Activated T-cell treated with anti-CD3 and anti-CD28 coated beads for 1 hour (primary cell): Measurements from ENCODE around the gene BLMH.
"Not testable (repeated sequence)": the region's sequence is repeated elsewhere in the genome, so short reads cannot be mapped to it uniquely, and the experiment has no call there.

Source experiments
- DNase-seq: peaks from one replicate; pipeline ENCODE4 v3.0.0-alpha.2; 2020; ENCODE audit warnings: low read depth

The BLMH gene

GRCh38 chr17:30249460-30249859 lies 42.3 kb downstream of the BLMH start:
- DNase-seq, result no peak

DNA sequence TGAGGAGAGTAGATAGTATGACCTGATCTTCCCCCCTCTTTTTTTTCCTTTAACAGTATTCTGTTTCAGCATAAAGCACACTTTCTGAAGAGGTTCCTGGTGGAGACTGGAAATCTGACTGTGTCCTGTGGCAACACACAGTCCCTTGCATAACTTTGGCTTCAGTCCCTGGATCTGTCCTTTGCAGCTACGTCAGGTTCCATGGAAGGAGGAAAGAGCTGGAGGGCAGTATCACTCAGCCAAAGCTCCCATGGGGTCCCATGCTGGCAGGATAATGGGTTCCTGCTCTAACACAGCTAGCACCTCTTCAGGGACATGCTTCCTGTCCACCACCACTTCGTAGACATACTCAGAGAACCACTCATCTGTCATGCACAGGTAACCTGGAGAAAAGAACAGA lies 43.0 kb downstream of the BLMH start:
- DNase-seq, result no peak

DNA sequence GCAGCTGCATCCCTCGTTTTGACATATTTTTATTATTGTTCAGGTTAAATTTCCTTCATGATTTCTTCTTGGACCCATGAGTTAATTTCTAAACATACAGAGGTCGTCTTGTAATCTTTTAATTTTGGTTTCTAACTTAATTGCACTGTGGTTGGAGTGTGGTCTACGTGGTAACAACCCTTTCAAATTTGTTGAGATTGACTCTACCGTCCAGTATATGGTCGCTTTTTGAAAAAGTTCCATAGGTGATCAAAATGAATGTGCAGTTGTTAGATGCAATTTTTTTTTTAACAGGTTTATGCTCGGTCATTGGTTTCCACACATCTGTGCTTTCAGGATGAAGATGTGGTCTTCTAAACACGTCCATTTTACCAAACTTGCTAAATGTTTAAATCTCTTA lies 45.3 kb downstream of the BLMH start:
- no peak for DNase-seq

DNA sequence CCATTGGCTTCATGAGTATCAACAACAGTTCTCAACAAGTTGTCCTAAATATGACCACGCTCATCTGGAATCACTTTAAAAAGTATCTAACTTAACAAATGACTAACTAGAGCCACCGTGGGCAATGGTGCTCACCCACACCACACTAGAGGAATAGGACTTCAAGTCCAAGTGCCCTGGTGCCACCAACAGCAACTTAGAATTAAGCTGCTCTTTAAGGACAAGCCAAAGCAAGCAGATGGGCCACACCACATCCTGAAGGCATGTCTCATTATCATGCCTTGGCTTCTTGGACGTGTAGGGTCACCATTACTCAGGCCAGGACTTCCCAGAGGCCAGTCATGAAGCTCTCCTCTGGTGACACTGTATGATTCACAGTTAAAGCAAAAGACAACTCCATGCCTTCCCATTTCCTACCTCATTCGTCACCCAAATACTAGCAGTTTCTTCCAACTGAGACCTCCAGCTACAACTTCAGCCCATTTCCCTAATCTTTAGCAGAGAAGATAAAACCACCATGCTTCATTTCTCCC lies 46.8 kb downstream of the BLMH start:
- DNase-seq, result no peak

DNA sequence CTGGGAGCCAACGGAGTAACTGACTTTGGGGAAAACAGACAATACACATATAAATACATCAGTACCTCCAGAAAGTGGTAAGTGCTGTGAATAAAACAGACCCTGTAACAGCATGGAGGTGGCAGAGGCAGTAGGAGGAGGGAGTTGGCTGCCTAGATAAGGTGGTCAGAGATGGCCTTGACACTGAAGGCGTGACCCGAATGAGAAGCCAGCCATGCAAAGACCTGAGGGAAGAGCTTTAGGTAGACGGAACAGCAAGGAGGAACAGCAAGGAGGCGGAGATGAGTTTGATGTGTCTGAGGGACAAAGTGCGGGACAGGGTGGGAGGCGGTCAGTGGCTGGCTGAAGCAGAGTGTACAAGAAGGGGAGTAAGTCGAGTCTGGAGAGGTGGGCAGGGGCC lies 48.2 kb downstream of the BLMH start:
- DNase-seq, result no peak

GRCh38 chr17:30243002-30243401 lies 48.7 kb downstream of the BLMH start:
- no peak for DNase-seq

DNA sequence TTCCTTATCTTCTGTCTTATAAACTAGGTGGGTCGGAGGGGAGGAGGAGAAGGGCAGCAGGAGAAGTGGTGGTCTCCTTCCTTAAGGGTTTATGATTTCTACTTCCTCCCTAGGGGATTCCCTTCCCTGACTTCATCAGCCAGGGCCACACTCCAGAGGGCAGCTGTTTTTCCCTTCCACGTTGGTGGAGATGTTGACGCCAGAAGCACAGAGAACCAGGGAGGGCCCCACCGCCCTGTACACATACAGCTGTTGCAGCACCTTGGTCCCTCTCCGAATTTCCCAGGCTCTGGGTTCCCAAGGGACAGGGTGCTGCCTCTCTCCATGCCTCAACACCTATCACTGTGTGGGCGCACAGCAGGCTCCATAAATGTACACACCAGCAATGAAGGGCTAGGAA lies 50.7 kb downstream of the BLMH start:
- DNase-seq, result no peak

GRCh38 chr17:30240177-30240576 lies 51.6 kb downstream of the BLMH start:
- no peak for DNase-seq

DNA sequence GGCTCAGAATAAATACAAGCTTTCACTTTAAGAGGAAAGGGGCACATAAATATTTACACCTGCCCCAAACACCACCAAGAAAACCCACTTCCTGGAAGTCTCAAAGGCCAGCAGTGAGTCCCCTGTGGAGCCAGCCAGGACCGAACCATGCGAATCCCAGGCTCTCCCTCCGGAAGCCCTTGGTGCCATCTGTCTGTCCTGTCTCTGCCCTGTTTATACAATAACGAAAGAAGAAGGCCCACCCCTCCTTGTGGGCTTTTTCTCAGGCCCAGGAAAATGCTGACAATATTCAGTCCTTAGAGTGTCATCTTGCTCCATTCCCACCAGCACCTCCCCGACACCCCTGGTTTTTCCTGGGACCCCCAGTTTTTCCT lies 52.7 kb downstream of the BLMH start:
- no peak for DNase-seq

- DNase-seq, result no peak
Observed at GRCh38 chr17:30238387-30239088, 53.2 kb downstream of the BLMH start.

DNA sequence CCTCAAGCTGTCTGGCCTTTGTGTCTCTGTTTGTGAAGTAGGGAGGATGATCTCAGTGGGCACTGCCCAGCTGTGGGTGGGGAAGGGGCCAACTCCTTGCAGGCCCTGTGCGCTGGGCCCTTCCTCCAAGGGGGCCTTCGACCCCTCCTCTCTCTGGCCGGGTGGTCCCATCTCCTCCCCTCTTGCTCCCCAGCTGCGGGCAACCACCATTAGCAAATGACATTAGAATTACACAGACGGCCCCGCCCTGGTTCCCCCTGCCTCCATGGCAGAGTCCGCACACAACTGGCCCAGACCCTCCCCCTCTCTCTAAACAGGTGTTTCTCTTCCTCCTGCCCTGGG lies 53.8 kb downstream of the BLMH start:
- DNase-seq, result no peak

- no peak for DNase-seq
Observed at GRCh38 chr17:30237296-30238002, 54.3 kb downstream of the BLMH start.

- no peak for DNase-seq
Observed at GRCh38 chr17:30236766-30237165, 55.0 kb downstream of the BLMH start.

DNA sequence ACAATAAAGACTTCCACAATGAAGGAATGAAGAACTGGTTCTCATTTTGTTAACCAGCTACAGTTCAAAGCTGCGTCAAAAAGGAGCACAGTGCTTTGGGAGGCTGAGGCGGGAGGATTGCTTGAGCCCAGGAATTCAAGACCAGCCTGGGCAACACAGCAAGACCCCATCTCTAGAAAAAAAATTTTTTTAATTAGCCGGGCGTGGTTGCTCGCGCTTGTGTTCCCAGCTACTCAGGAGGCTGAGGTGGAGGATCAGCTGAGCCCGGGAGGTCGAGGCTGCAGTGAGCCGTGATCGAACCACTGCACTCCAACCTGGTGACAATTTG lies 55.5 kb downstream of the BLMH start:
- DNase-seq, result no peak

DNA sequence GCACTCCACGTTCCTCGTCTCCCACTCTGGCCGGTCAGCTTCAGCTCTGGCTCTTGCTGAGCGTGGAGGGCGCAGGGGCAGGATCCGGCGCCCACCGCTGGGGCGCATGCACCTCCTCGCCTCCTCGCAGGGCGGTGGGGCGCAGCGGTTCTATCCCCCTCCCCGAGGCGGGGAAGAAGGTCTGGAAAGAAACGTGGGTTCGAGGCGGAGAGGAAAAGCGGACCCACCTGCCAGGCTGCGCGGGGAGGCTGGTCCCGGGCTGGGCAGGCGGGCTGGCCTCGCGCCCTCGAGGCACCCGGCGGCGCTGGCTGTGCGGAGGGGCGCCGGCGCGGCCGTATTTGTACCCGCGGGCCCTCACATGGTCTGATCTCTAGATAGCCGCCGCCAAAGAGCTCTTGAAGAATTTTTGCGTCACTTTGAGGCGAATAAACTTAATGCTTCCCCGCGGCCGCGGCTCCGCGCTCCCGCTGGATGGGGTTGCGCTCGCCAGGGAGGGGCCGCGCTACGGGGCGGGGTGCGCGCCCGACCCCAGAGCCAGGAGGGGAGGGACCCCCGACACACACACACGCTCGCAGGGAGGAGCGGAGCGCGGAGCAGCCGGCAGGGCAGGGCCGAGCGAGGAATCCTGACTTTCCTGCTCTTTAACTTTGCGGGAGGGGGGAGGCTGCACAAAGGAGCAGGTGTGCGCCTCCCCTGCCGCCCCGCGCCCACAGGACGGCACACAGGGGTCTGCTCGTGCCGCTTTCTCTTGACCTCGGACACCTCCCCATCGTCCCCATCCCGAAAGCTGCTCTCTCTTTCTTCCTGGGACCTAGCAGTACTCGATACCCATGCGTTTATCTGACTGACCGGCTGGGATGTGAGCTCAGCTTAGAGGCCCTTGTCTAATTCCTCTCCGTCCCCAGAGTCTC lies 56.1 kb downstream of the BLMH start, which contains the start of gene SLC6A4:
TSS of gene SLC6A4 (minus strand) at position 312 of the 911 bp plus-strand sequence. CDS start 13,739 bp downstream, outside the sequence.
- DNase-seq, result no peak

- DNase-seq, result no peak
Observed at GRCh38 chr17:30234964-30235363, 56.8 kb downstream of the BLMH start.

DNA sequence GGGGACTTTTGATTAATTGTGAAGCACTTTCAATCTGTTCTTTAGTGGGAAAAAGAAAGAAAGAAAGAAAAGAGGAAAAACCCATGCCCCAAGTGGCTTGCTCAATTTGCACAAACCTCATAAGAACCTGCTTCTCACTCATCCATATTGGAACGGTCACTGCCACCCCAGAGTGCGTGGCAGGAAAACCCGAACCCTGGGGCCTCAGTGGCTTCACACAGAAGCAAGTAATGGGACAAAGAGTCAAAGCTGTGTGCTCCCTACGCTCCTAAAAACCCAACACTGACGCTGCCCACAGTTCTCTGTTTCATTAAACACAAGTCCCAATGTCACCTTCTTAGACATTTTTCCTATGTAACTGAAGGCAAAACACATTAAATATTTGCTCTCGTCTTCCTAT lies 57.4 kb downstream of the BLMH start:
- DNase-seq, result no peak

DNA sequence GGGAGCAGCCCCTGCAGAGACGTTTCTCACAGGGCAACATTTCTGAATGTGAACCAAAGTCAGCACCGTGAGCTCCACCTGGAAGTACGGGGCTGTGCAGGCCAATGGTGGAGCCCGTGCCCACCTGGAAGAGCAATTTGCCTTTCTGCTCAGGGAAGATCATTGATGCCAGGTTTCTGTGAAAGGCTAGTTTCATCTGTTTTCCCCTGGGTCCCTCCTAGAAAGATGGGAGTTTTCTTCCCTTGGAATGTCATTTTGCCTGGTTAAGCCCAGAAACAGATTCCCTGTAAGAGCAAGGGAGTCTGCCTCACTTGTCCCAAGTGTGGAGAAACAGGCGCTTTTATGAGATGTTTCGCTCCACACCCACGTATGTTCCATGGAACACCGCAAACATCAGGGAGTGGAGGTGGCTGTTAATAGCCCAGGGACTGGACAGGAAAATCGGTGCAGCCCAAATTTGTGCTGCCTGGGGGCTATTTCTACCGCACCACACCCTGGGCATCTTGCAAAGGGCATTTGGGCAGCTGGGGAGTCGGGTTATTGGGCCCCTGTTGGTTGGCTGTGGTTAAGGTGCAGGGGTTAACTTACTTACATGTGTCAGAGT lies 58.8 kb downstream of the BLMH start:
- DNase-seq, result no peak

DNA sequence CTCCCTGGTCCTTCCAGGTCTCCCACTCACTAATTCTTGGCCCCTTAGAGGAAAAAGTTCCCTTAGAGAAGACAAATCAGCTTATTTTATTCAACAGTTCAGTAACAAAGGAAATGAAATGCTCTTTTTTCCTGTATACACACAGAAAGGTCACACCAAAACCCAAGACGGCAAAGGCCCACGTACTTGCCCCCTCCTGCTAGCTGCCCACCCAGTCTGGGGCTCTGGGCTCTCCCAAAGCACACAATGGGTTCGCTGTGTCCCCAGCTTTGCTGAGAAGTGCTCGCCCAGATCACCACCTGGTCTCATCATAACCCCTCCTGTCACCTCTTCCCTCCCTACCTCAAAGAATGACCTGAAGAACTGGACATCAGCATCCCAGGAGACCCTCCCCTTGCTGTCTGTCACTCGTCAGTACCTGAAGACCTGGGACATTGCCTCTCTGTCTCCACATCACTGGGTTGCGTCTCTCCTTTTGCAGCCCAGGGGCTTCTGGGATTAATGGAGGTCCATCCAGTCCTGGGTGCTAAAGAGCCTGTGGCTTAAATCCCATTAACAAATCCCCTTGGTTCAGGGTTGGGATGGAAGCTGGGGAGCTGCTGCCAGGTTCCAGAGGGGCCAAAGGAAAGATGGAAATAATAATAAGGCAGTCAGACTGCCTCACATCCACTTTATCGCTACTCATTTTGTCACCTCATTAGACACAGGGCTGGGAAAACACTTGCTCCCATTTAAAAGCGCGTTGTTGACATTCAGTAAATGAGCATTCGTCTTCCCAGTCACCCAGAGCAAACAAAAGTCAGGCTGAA lies 59.5 kb downstream of the BLMH start:
- no peak for DNase-seq

- DNase-seq, result no peak
Observed at GRCh38 chr17:30230596-30231125, 61.1 kb downstream of the BLMH start.

- DNase-seq, result not testable (repeated sequence)
Observed at GRCh38 chr17:30230009-30230408, 61.7 kb downstream of the BLMH start.
